K562 (cell line): ENCODE data around the gene TUBA3C. TPM values are rescaled to one million over a fixed set of nuclear protein-coding genes. Genes with fewer than 3 reads are reported as not detected.

Experiments used
- ATAC-seq: fragments of 200-7000 bp; cut with Tn5 transposase; 3 replicates; pipeline ENCODE4 v1.9.1; 2020; ENCODE audit warnings: moderate library complexity
- BruUV-seq: library from RNA; stranded (reverse); fragments of 400-500 nt; replicated peaks from 2 replicates; lab custom pipeline; 2021; lab: Mats Ljungman, UMichigan
- CTCF ChIA-PET: fragments of 300-600 bp; formaldehyde crosslinking; extraction: SDS; loops from one replicate; lab custom pipeline; 2021; ENCODE audit warnings: low intra/inter-chr PET ratio; lab: Yijun Ruan, JAX
- POLR2A ChIA-PET: fragments of 300-600, 350-650 bp; sonication (Branson Sonifier 250); formaldehyde crosslinking; extraction: SDS; loops from one replicate; lab custom pipeline; 2021; ENCODE audit warnings: antibody characterized with exemption, inconsistent platforms; lab: Yijun Ruan, JAX
- DNase-seq, 4 experiments: peaks; one replicate each; pipeline versions ENCODE4 v3.0.0 to v3.0.0-alpha.2; 2011 to 2018; ENCODE audit warnings: low spot score in 3 of 4, mixed read lengths in 3 of 4; ENCODE audit errors: extremely low read depth in 1 of 4
- FAIRE-seq: peaks from 2 replicates; lab custom pipeline; 2011; peaks lifted over from hg19 to GRCh38; lab: Jason Lieb, UNC
- H2AFZ ChIP-seq: 2 replicates; pipeline ENCODE4 v1.6.0; 2011; ENCODE audit warnings: low read depth, low read length, control low read depth, inconsistent platforms
- H3K27ac ChIP-seq: fragments of 200-600 bp; 3 replicates; pipeline ENCODE4 v1.8.0; 2011; ENCODE audit warnings: low read depth, mild to moderate bottlenecking, control low read depth, inconsistent platforms, low read length, moderate library complexity, mixed read lengths; ENCODE audit errors: extremely low read depth
- H3K27me3 ChIP-seq, 2 experiments: fragments of 300-600 bp in 1 of 2; 2 replicates in 1 of 2; 3 replicates in 1 of 2; pipeline versions ENCODE4 v1.6.0 to v1.8.0; 2011; ENCODE audit warnings: inconsistent platforms in 2 of 2, low read length in 2 of 2, mild to moderate bottlenecking in 1 of 2, mixed read lengths in 1 of 2, moderate library complexity in 1 of 2; ENCODE audit not compliant: control insufficient read depth in 2 of 2, insufficient read depth in 2 of 2
- H3K36me3 ChIP-seq: fragments of 300-600 bp; 3 replicates; pipeline ENCODE4 v1.8.0; 2011; ENCODE audit warnings: mild to moderate bottlenecking, low read length, inconsistent platforms; ENCODE audit not compliant: control insufficient read depth, insufficient read depth
- H3K4me1 ChIP-seq, 2 experiments: fragments of 200-600 bp in 1 of 2; replicated peaks in 1 of 2; 2 replicates in 1 of 2; 3 replicates in 1 of 2; pipeline versions ENCODE4 v1.5.1 to v1.8.0; 2011; ENCODE audit warnings: inconsistent platforms in 2 of 2, low read length in 2 of 2, mild to moderate bottlenecking in 1 of 2, mixed read lengths in 1 of 2, moderate library complexity in 1 of 2; ENCODE audit not compliant: control insufficient read depth in 2 of 2, insufficient read depth in 2 of 2
- H3K4me2 ChIP-seq: 2 replicates; pipeline ENCODE4 v1.6.1; 2011; ENCODE audit warnings: low read length, control low read depth, inconsistent platforms, mixed read lengths; ENCODE audit not compliant: insufficient read depth
- H3K4me3 ChIP-seq: fragments of 200-600 bp; sonication (generic), shearing (Covaris generic); 2 replicates; pipeline ENCODE4 v1.5.1; 2016; ENCODE audit warnings: control low read depth, inconsistent platforms
- H3K79me2 ChIP-seq: fragments of 200-600 bp; 3 replicates; pipeline ENCODE4 v1.8.0; 2011; ENCODE audit warnings: low read length, inconsistent platforms; ENCODE audit not compliant: control insufficient read depth, insufficient read depth
- H3K9ac ChIP-seq, 2 experiments: 2 replicates each; pipeline versions ENCODE4 v1.6.0 to v1.6.1; 2011; ENCODE audit warnings: low read depth in 2 of 2, low read length in 2 of 2, control low read depth in 1 of 2, inconsistent platforms in 1 of 2, mild to moderate bottlenecking in 1 of 2, mixed read lengths in 1 of 2; ENCODE audit not compliant: insufficient read depth in 1 of 2
- H3K9me1 ChIP-seq: one replicate; pipeline ENCODE4 v1.6.0; 2011; ENCODE audit warnings: inconsistent platforms, mild to moderate bottlenecking, low read length, moderate library complexity; ENCODE audit not compliant: control insufficient read depth, insufficient read depth
- H3K9me3 ChIP-seq: replicated peaks from 2 replicates; pipeline ENCODE4 v1.5.1; 2011; ENCODE audit warnings: low read depth, low read length, inconsistent platforms; ENCODE audit not compliant: control insufficient read depth, insufficient read depth
- H4K20me1 ChIP-seq: replicated peaks from 2 replicates; pipeline ENCODE4 v1.6.1; 2011; ENCODE audit warnings: low read length, inconsistent platforms, mixed read lengths; ENCODE audit not compliant: control insufficient read depth, insufficient read depth
- ADNP ChIP-seq: fragments of 200-800 bp; sonication (Bioruptor generic); IDR thresholded peaks from 2 replicates; pipeline ENCODE4 v1.6.1; 2016; ENCODE audit warnings: missing genetic modification characterization, missing compliant biosample characterization
- CBFA2T2 ChIP-seq: fragments of 450-650 bp; conservative IDR thresholded peaks from 2 replicates; pipeline ENCODE4 v1.6.1; 2017; ENCODE audit warnings: mild to moderate bottlenecking
- ETV6 ChIP-seq, 3 experiments: fragments of 150-350 bp in 1 of 3; sonication (generic) in 1 of 3; formaldehyde crosslinking in 1 of 3; IDR thresholded peaks; 2 replicates each; pipeline versions ENCODE4 v1.6.1 to v1.8.0; 2014 to 2022; ENCODE audit warnings: borderline replicate concordance in 2 of 3, low read depth in 2 of 3, antibody characterized with exemption in 1 of 3, low read length in 1 of 3, mild to moderate bottlenecking in 1 of 3, missing genetic modification reagents in 1 of 3
- FOXJ3 ChIP-seq: sonication (generic); formaldehyde crosslinking; IDR thresholded peaks from 2 replicates; pipeline ENCODE4 v1.4.0; 2020; ENCODE audit warnings: mild to moderate bottlenecking, missing genetic modification reagents
- GTF2A2 ChIP-seq: IDR thresholded peaks from 2 replicates; pipeline ENCODE4 v1.6.1; 2016; ENCODE audit warnings: mild to moderate bottlenecking, missing genetic modification characterization, missing compliant biosample characterization
- HEY1 ChIP-seq: fragments of 250-450 bp; sonication (Bioruptor Pico); IDR thresholded peaks from 2 replicates; pipeline ENCODE4 v1.5.0; 2020; ENCODE audit warnings: mild to moderate bottlenecking, moderate library complexity, borderline replicate concordance
- MCM2 ChIP-seq: fragments of 450-650 bp; IDR thresholded peaks from 2 replicates; pipeline ENCODE4 v1.6.1; 2017; ENCODE audit warnings: low read depth, mild to moderate bottlenecking
- PHF8 ChIP-seq: fragments of 200-600 bp; sonication (generic); IDR thresholded peaks from 2 replicates; pipeline ENCODE4 v1.6.1; 2012; ENCODE audit warnings: mixed run types, mild to moderate bottlenecking, inconsistent platforms, low read length, moderate library complexity, borderline replicate concordance
- RBFOX2 ChIP-seq: fragments of 200-400 bp; formaldehyde crosslinking; IDR thresholded peaks from 2 replicates; pipeline ENCODE4 v1.6.1; 2017; ENCODE audit warnings: low read depth, mild to moderate bottlenecking, low read length, moderate library complexity
- SP2 ChIP-seq: IDR thresholded peaks from 2 replicates; pipeline ENCODE4 v1.6.1; 2011; ENCODE audit warnings: mild to moderate bottlenecking, low read depth, low read length, moderate library complexity; ENCODE audit not compliant: poor library complexity, severe bottlenecking; ENCODE audit errors: extremely low read depth
- THRAP3 ChIP-seq: fragments of 450-650 bp; IDR thresholded peaks from 2 replicates; pipeline ENCODE4 v1.6.1; 2016; ENCODE audit warnings: mild to moderate bottlenecking, inconsistent platforms, borderline replicate concordance
- ZEB2 ChIP-seq: fragments of 450-650 bp; IDR thresholded peaks from 2 replicates; pipeline ENCODE4 v1.6.1; 2016
- ZKSCAN8 ChIP-seq: fragments of 200-800 bp; sonication (Bioruptor generic); IDR thresholded peaks from 2 replicates; pipeline ENCODE4 v1.6.1; 2016; ENCODE audit warnings: missing genetic modification characterization, missing compliant biosample characterization
- ZNF561 ChIP-seq: fragments of 450-650 bp; formaldehyde crosslinking; conservative IDR thresholded peaks from 2 replicates; pipeline ENCODE4 v1.4.0; 2020; ENCODE audit warnings: mild to moderate bottlenecking, moderate library complexity
- WGBS: fragments of 100-300 bp; shearing (Covaris generic); methylation state at CpG from one replicate; pipeline ENCODE4 v1.1.6; 2016; ENCODE audit warnings: low coverage, mixed read lengths; ENCODE audit not compliant: insufficient coverage; ENCODE audit errors: missing lambda C conversion rate; 5-methylcytosine and 5-hydroxymethylcytosine counted together
- in situ Hi-C: fragments of 300-500 bp; cut with MboI; formaldehyde crosslinking; loops from 4 replicates; pipeline ENCODE4 v1.15.0; 2018; ENCODE audit warnings: inconsistent platforms, mixed read lengths
- intact Hi-C: fragments of 100-400 bp; cut with micrococcal nuclease; formaldehyde crosslinking; loops from 2 replicates; pipeline ENCODE4 v1.14.2; 2022
- polyA plus RNA-seq, 8 experiments: library from polyadenylated mRNA; depleted of rRNA in 4 of 8; stranded (reverse) in 5 of 8; unstranded in 3 of 8; fragments of >200 nt; fragmentation: Nextera tagmentation in 2 of 8; fragmentation: Illumina TruSeq in 1 of 8; extraction: Ambion mirVana in 2 of 8; extraction: Trizol in 1 of 8; gene quantifications; 2 replicates each; pipeline versions ENCODE4 v1.2.1 to v1.2.3, GENCODE V29; 2011 to 2014; ENCODE audit warnings: inconsistent platforms in 1 of 8, missing spikeins in 1 of 8
- total RNA-seq, 7 experiments: library from RNA; depleted of rRNA in 6 of 7; stranded (reverse); fragments of >200 nt in 6 of 7; fragmentation: Illumina TruSeq in 2 of 7; extraction: Trizol in 2 of 7; gene quantifications; 2 replicates each; pipeline versions ENCODE4 v1.2.1 to v1.2.3, GENCODE V29; 2011 to 2021; ENCODE audit warnings: low replicate concordance in 1 of 7

The TUBA3C gene
- total and polyA plus RNA-seq, 9 of the 15 experiments (the other 6 are each of a cell fraction or from before 2014, with no cell fraction given), result 0.10 to 4.2 (median 2.2) TPM

DNA sequence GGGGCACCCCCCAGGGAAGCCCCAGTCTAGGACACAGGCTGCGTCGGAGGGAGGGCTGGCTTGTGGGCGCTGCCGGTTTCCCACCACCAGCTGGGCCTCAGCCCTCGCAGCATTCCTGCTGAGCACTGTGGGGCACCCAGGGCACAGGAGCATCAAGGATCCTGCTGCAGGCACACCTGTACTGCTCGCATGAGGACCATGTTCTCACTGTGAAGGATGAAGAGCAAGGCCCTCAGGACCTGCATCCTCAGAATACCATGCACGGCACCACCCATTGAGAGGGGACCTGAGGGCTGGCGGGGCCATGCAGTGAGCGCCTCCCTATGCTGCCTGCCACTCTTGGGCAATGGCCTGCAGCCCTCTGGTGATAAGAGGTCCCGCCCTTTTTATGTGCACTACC is 31.4 kb downstream of the TUBA3C start:
- no TSS peak for BruUV-seq
- POLR2A ChIA-PET, result no interaction called here
- H3K79me2 ChIP-seq, result no peaks in the 10 kb centered on the region
- no peaks in the 10 kb centered on the region for H3K9me1 ChIP-seq
- H3K9ac ChIP-seq, result no peak overlapping the region
- FAIRE-seq (no peak), ATAC-seq (no peak), DNase-seq (no peak)
- peaks cover 0 to 5% of the 10 kb centered on the region in 2 experiments; a peak in 2 of 5 replicates for H3K4me1 ChIP-seq
- CTCF ChIA-PET, result no interaction called here
- in situ Hi-C loops, result no loop called here
- no peak overlapping the region for H2AFZ ChIP-seq
- H3K9me3 ChIP-seq, result no peaks in the 10 kb centered on the region
- no peak overlapping the region for H3K4me3 ChIP-seq
- H4K20me1 ChIP-seq, result no peaks in the 10 kb centered on the region
- intact Hi-C loops, result no loop called here
- H3K27ac ChIP-seq, result no peak overlapping the region
- no peak for TF ChIP-seq RBFOX2
- no peak for TF ChIP-seq PHF8
- TF ChIP-seq ZEB2, result no peak
- no peak for TF ChIP-seq HEY1 (CRISPR knock-in tag)
- TF ChIP-seq FOXJ3, result no peak
- TF ChIP-seq GTF2A2 (tag), result no peak
- TF ChIP-seq ETV6 (IDR thresholded peaks at IDR 0.05; ENCODE audit: borderline replicate concordance in 1 of 2, low read depth in 2 of 2, low read length in 1 of 2), result no peak
- TF ChIP-seq ETV6 (CRISPR knock-in tag; IDR thresholded peaks at IDR 0.05; ENCODE audit: borderline replicate concordance), result no peak
- TF ChIP-seq ZKSCAN8, result no peak
- TF ChIP-seq ADNP, result no peak
- TF ChIP-seq THRAP3, result no peak
- no peak for TF ChIP-seq MCM2
- no peak for TF ChIP-seq CBFA2T2
- no peak for TF ChIP-seq SP2
- no peak for TF ChIP-seq ZNF561 (CRISPR knock-in tag)
- H3K4me2 ChIP-seq, result no peak overlapping the region
- 5% methylated on average over 10 of the region's 10 CpGs for WGBS
- no peaks in the 10 kb centered on the region for H3K27me3 ChIP-seq
- H3K36me3 ChIP-seq, result no peaks in the 10 kb centered on the region
